ENCODE results near the gene AATF.

AATF gene

GRCh38 chr17:37025238-37025637 lies 76.5 kb downstream of the AATF start:
- H3K4ac ChIP-seq (ENCODE audit: low read depth, low read length), result no peak overlapping the region
- H3K9ac ChIP-seq (ENCODE audit: low read length), result no peak overlapping the region
- no peaks in the 10 kb centered on the region for H3K4me1 ChIP-seq (ENCODE audit: control insufficient read depth, low read depth, low read length)
- no peak overlapping the region for H3K27ac ChIP-seq (ENCODE audit: low read depth, low read length)
- H2BK120ac ChIP-seq (ENCODE audit: low read depth, low read length), result no peak overlapping the region
- H2AK5ac ChIP-seq (ENCODE audit: low read length), result no peak overlapping the region
- peaks cover 2% of the 10 kb centered on the region for H3K36me3 ChIP-seq (ENCODE audit: control insufficient read depth, insufficient read depth, low read length)
- H2BK15ac ChIP-seq (replicated peaks; ENCODE audit: low read depth), result no peak overlapping the region
- DNase-seq, result no peak
- no peak overlapping the region for H3K4me2 ChIP-seq (ENCODE audit: low read length)
- H3K79me1 ChIP-seq (ENCODE audit: low read length), result no peaks in the 10 kb centered on the region
- no peak overlapping the region for H2BK5ac ChIP-seq (ENCODE audit: low read length)
- no peak overlapping the region for H4K8ac ChIP-seq (ENCODE audit: low read depth, low read length)
- H4K5ac ChIP-seq (ENCODE audit: low read length), result no peak overlapping the region
- H3K23ac ChIP-seq (ENCODE audit: low read length), result no peak overlapping the region
- no peaks in the 10 kb centered on the region for H3K27me3 ChIP-seq (ENCODE audit: insufficient read depth, low read length, poor library complexity)
- no peak overlapping the region for H3K56ac ChIP-seq (ENCODE audit: low read length)
- H3K4me3 ChIP-seq (ENCODE audit: low read length), result no peak overlapping the region
- no CpG with 5 or more reads among the region's 8 CpGs for WGBS (ENCODE audit: extremely low coverage, insufficient coverage, low lambda C conversion rate)
- H3K18ac ChIP-seq (ENCODE audit: low read length), result no peak overlapping the region
- no peaks in the 10 kb centered on the region for H3K79me2 ChIP-seq (ENCODE audit: control insufficient read depth, insufficient read depth, low read length)

GRCh38 chr17:37025847-37026530 lies 77.2 kb downstream of the AATF start:
- H3K27ac ChIP-seq (ENCODE audit: low read depth, low read length), result no peak overlapping the region
- no peak overlapping the region for H4K8ac ChIP-seq (ENCODE audit: low read depth, low read length)
- H3K36me3 ChIP-seq (ENCODE audit: control insufficient read depth, insufficient read depth, low read length), result peaks cover 2% of the 10 kb centered on the region
- DNase-seq, result no peak
- H3K4ac ChIP-seq (ENCODE audit: low read depth, low read length), result no peak overlapping the region
- H3K79me1 ChIP-seq (ENCODE audit: low read length), result no peaks in the 10 kb centered on the region
- no peak overlapping the region for H3K56ac ChIP-seq (ENCODE audit: low read length)
- no peak overlapping the region for H3K23ac ChIP-seq (ENCODE audit: low read length)
- no peak overlapping the region for H2BK15ac ChIP-seq (replicated peaks; ENCODE audit: low read depth)
- H3K4me3 ChIP-seq (ENCODE audit: low read length), result no peak overlapping the region
- H3K4me2 ChIP-seq (ENCODE audit: low read length), result no peak overlapping the region
- H2AK5ac ChIP-seq (ENCODE audit: low read length), result no peak overlapping the region
- no peak overlapping the region for H3K18ac ChIP-seq (ENCODE audit: low read length)
- H3K27me3 ChIP-seq (ENCODE audit: insufficient read depth, low read length, poor library complexity), result no peaks in the 10 kb centered on the region
- H3K9ac ChIP-seq (ENCODE audit: low read length), result no peak overlapping the region
- no peaks in the 10 kb centered on the region for H3K79me2 ChIP-seq (ENCODE audit: control insufficient read depth, insufficient read depth, low read length)
- H4K5ac ChIP-seq (ENCODE audit: low read length), result no peak overlapping the region
- no peaks in the 10 kb centered on the region for H3K4me1 ChIP-seq (ENCODE audit: control insufficient read depth, low read depth, low read length)
- no peak overlapping the region for H2BK5ac ChIP-seq (ENCODE audit: low read length)
- no peak overlapping the region for H2BK120ac ChIP-seq (ENCODE audit: low read depth, low read length)
- WGBS (ENCODE audit: extremely low coverage, insufficient coverage, low lambda C conversion rate), result no CpG with 5 or more reads among the region's 2 CpGs

GRCh38 chr17:37026531-37026869 lies 77.7 kb downstream of the AATF start:
- H3K9ac ChIP-seq (ENCODE audit: low read length), result no peak overlapping the region
- no peaks in the 10 kb centered on the region for H3K27me3 ChIP-seq (ENCODE audit: insufficient read depth, low read length, poor library complexity)
- H2BK5ac ChIP-seq (ENCODE audit: low read length), result no peak overlapping the region
- WGBS (ENCODE audit: extremely low coverage, insufficient coverage, low lambda C conversion rate), result no CpG with 5 or more reads among the region's 1 CpG
- H3K4me1 ChIP-seq (ENCODE audit: control insufficient read depth, low read depth, low read length), result no peaks in the 10 kb centered on the region
- no peak overlapping the region for H3K18ac ChIP-seq (ENCODE audit: low read length)
- H4K5ac ChIP-seq (ENCODE audit: low read length), result no peak overlapping the region
- H3K56ac ChIP-seq (ENCODE audit: low read length), result no peak overlapping the region
- no peaks in the 10 kb centered on the region for H3K79me1 ChIP-seq (ENCODE audit: low read length)
- no peak for DNase-seq
- no peak overlapping the region for H2AK5ac ChIP-seq (ENCODE audit: low read length)
- no peak overlapping the region for H3K27ac ChIP-seq (ENCODE audit: low read depth, low read length)
- H3K36me3 ChIP-seq (ENCODE audit: control insufficient read depth, insufficient read depth, low read length), result peaks cover 2% of the 10 kb centered on the region
- H2BK120ac ChIP-seq (ENCODE audit: low read depth, low read length), result no peak overlapping the region
- no peak overlapping the region for H4K8ac ChIP-seq (ENCODE audit: low read depth, low read length)
- no peak overlapping the region for H3K4me2 ChIP-seq (ENCODE audit: low read length)
- H3K23ac ChIP-seq (ENCODE audit: low read length), result no peak overlapping the region
- H2BK15ac ChIP-seq (replicated peaks; ENCODE audit: low read depth), result no peak overlapping the region
- no peak overlapping the region for H3K4ac ChIP-seq (ENCODE audit: low read depth, low read length)
- H3K79me2 ChIP-seq (ENCODE audit: control insufficient read depth, insufficient read depth, low read length), result no peaks in the 10 kb centered on the region
- H3K4me3 ChIP-seq (ENCODE audit: low read length), result no peak overlapping the region

- Histone ChIP-seq H3K9ac (ENCODE audit: low read length) (no peak overlapping the region), H3K4me2 (ENCODE audit: low read length) (no peak overlapping the region)
- no CpG with 5 or more reads among the region's 4 CpGs for WGBS (ENCODE audit: extremely low coverage, insufficient coverage, low lambda C conversion rate)
Measured at GRCh38 chr17:37028040-37028439, 79.3 kb downstream of the AATF start.

GRCh38 chr17:37031493-37032083 lies 82.8 kb downstream of the AATF start:
- H2AK5ac ChIP-seq (ENCODE audit: low read length), result no peak overlapping the region
- DNase-seq, result no peak

More at GRCh38 chr17:37028040-37028439, 79.3 kb downstream of the AATF start:
- no peak overlapping the region for H3K4ac ChIP-seq (ENCODE audit: low read depth, low read length)
- no peak overlapping the region for H2BK120ac ChIP-seq (ENCODE audit: low read depth, low read length)
- H3K56ac ChIP-seq (ENCODE audit: low read length), result no peak overlapping the region
- no peak overlapping the region for H3K4me3 ChIP-seq (ENCODE audit: low read length)
- no peak overlapping the region for H3K23ac ChIP-seq (ENCODE audit: low read length)
- H4K8ac ChIP-seq (ENCODE audit: low read depth, low read length), result no peak overlapping the region
- H3K79me1 ChIP-seq (ENCODE audit: low read length), result no peaks in the 10 kb centered on the region
- H3K18ac ChIP-seq (ENCODE audit: low read length), result no peak overlapping the region
- no peak for DNase-seq
- H2BK15ac ChIP-seq (replicated peaks; ENCODE audit: low read depth), result no peak overlapping the region
- peaks cover 2% of the 10 kb centered on the region for H3K36me3 ChIP-seq (ENCODE audit: control insufficient read depth, insufficient read depth, low read length)
- H3K27me3 ChIP-seq (ENCODE audit: insufficient read depth, low read length, poor library complexity), result no peaks in the 10 kb centered on the region
- no peaks in the 10 kb centered on the region for H3K79me2 ChIP-seq (ENCODE audit: control insufficient read depth, insufficient read depth, low read length)
- H3K4me1 ChIP-seq (ENCODE audit: control insufficient read depth, low read depth, low read length), result no peaks in the 10 kb centered on the region
- H3K27ac ChIP-seq (ENCODE audit: low read depth, low read length), result no peak overlapping the region
- no peak overlapping the region for H2BK5ac ChIP-seq (ENCODE audit: low read length)
- H2AK5ac ChIP-seq (ENCODE audit: low read length), result no peak overlapping the region
- no peak overlapping the region for H4K5ac ChIP-seq (ENCODE audit: low read length)

More at GRCh38 chr17:37031493-37032083, 82.8 kb downstream of the AATF start:
- no peak overlapping the region for H3K56ac ChIP-seq (ENCODE audit: low read length)
- no peak overlapping the region for H3K4ac ChIP-seq (ENCODE audit: low read depth, low read length)
- H3K9ac ChIP-seq (ENCODE audit: low read length), result no peak overlapping the region
- H3K4me1 ChIP-seq (ENCODE audit: control insufficient read depth, low read depth, low read length), result no peaks in the 10 kb centered on the region
- H4K5ac ChIP-seq (ENCODE audit: low read length), result no peak overlapping the region
- no peak overlapping the region for H3K27ac ChIP-seq (ENCODE audit: low read depth, low read length)
- H3K4me3 ChIP-seq (ENCODE audit: low read length), result no peak overlapping the region
- H3K79me2 ChIP-seq (ENCODE audit: control insufficient read depth, insufficient read depth, low read length), result no peaks in the 10 kb centered on the region
- H3K4me2 ChIP-seq (ENCODE audit: low read length), result no peak overlapping the region
- H4K8ac ChIP-seq (ENCODE audit: low read depth, low read length), result no peak overlapping the region
- no peak overlapping the region for H2BK120ac ChIP-seq (ENCODE audit: low read depth, low read length)
- H3K36me3 ChIP-seq (ENCODE audit: control insufficient read depth, insufficient read depth, low read length), result no peaks in the 10 kb centered on the region
- no peaks in the 10 kb centered on the region for H3K79me1 ChIP-seq (ENCODE audit: low read length)
- no peak overlapping the region for H3K18ac ChIP-seq (ENCODE audit: low read length)
- H3K23ac ChIP-seq (ENCODE audit: low read length), result no peak overlapping the region
- H3K27me3 ChIP-seq (ENCODE audit: insufficient read depth, low read length, poor library complexity), result no peaks in the 10 kb centered on the region
- H2BK15ac ChIP-seq (replicated peaks; ENCODE audit: low read depth), result no peak overlapping the region
- no CpG with 5 or more reads among the region's 4 CpGs for WGBS (ENCODE audit: extremely low coverage, insufficient coverage, low lambda C conversion rate)
- H2BK5ac ChIP-seq (ENCODE audit: low read length), result no peak overlapping the region

All from mesendoderm (in vitro differentiated cells).